OCI-LY7 (cell line): ENCODE data around the gene NVL.

Source experiments
- CTCF ChIP-seq: fragments of 200-600 bp; sonication (generic); conservative IDR thresholded peaks from 2 replicates; pipeline ENCODE4 v1.5.1; 2014; ENCODE audit warnings: mild to moderate bottlenecking, antibody characterized with exemption, low read length, moderate library complexity, mixed read lengths
- EZH2phosphoT487 ChIP-seq: fragments of 200-600 bp; sonication (generic); IDR thresholded peaks from 2 replicates; pipeline ENCODE4 v1.6.1; 2018; ENCODE audit warnings: low read depth, borderline replicate concordance, mild to moderate bottlenecking, mixed run types, antibody characterized with exemption, low read length, moderate library complexity, mixed read lengths

DNA sequence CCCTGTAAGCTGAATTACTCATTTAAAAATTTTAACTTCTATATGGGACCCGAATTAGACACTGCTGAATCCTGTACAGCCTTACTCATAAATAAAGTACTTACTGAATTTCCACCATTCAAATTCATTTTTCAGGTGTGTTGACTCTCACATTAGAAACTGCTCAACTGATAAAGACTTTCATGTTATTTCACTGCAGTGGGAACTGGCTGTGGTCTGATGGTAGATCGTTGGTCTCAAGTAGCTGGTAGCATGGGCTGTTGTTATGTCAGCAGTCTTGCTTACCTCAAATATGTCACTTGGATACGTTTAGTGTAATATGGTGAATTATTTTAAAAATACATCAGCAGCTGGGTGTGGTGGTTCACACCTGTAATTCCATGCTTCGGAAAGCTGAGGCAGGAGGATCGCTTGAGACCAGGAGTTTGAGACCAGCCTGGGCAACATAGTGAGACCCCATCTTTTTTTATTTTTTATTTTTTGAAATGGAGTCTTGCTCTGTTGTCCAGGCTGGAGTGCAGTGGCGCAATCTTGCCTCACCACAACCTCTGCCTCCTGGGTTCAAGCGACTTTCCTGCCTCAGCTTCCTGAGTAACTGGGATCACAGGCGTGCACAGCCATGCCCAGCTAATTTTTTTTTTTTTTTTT lies 136.5 kb downstream of the NVL start:
- TF ChIP-seq CTCF (no peak), EZH2phosphoT487 (no peak)
